Measurements from ENCODE around the gene PPP2R2D.

DNA sequence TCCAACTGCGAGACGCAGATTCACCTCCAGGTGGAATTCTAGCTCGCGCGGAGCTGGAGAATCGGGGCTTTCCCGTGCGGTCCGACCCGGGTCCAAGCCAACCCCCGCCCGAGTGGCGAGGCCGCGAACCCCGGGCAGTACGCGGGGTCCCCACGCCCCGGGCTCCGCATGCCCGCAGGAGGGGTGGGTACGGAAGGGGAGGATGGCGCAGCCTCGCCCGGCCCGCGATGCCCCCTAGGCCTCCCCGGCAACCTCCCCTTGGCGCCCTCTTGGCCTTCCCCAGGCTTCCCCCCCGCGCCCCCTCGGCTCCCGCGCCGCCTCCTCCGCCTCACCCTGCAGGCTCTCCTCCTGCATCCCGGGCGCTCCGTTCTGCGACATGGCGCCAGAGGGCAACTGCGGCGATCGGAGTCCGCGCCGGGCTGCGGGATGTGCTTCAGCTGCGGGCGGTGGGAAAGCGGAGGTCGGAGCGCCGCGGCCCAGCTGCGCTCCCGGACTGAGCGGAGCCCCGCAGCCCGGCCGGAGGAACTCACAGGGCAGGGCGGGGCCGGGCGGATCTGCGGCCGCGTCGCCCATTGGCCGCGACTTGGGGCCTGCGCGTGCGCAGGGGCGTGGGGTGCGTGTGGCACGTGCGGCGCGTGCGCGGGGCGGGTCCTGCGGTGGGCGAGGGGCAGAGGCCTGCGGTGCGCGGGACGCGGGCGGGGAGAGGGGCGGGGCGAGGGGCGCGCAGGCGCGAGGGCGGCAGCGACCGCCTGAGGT is 80.8 kb downstream of the PPP2R2D start, which contains the start of gene BNIP3:
- TF ChIP-seq CTCF (IDR thresholded peaks at IDR 0.05; ENCODE audit: poor library complexity) (no peak), EZH2phosphoT487 (IDR thresholded peaks at IDR 0.05; ENCODE audit: low read depth, severe bottlenecking, unreplicated experiment) (no peak), EZH2 (IDR thresholded peaks at IDR 0.05; ENCODE audit: borderline replicate concordance) (no peak)

Data from hepatocyte (in vitro differentiated cells).